EH (cell line): ENCODE measurements around the gene GMEB1.
"Not testable (repeated sequence)": the region's sequence is repeated elsewhere in the genome, so short reads cannot be mapped to it uniquely, and the experiment has no call there.

Source experiments
- DNase-seq: peaks from one replicate; pipeline ENCODE4 v3.0.0-alpha.2; 2015; ENCODE audit warnings: low read depth

The GMEB1 gene

GRCh38 chr1:28671254-28671780 lies 2.7 kb downstream of the GMEB1 start:
- no peak for DNase-seq

- DNase-seq: not testable (repeated sequence)
These were observed 4.4 kb downstream of the GMEB1 start for GRCh38 chr1:28672971-28673370.

DNA sequence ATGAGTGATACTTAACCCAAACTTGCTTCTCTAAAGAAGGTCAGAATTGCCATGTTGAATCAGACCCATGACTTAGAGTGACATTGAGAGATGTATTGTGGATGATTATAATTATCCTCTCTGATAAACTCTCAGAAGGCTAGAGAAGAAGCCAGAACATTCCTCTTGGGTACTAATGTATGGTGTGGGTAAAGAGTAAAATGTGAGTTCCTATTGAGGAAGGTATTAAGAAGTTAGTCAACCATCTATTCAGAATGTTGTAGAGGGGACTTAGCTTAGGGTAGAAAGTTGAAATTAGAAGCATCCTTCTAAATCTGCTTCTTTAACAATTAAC lies 7.3 kb downstream of the GMEB1 start:
- DNase-seq: no peak

DNA sequence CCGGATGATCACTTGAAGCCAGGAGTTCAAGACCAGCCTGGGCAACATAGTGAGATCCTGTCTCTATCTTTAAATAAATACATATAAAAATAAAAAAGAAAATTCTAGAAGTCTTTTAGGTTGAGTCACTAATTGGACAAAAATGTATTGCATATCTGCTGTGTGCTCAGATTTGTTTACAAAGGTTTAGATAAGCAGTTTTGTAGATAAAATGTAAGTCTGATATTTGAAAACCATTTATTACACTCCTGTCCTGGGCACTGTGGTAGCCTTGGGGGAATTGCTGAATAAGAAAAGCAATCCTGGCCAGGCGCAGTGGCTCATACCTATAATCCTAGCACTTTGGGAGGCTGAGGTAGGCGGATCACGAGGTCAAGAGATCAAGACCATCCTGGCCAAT lies 11.6 kb downstream of the GMEB1 start:
- no peak for DNase-seq

DNA sequence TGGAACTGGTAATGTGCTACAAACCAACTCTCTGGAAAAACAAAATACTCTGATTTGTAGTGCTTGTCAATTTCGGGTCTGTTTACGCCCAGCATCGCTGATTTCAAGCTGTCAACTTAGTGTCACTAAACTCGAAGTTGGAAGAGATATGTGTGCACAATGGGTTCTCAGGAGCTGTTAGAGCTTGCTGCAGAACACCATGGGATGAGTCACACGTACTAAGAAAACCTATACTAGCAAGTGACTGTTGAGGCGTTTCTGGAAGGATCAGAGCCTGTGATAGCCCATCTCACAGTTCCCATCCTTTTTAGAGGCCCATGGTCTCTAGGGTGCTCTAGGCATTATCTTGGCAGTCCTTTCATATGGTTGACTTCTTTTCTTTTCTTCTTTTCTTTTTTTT lies 14.3 kb downstream of the GMEB1 start:
- no peak for DNase-seq

- DNase-seq: no peak
These were observed 16.4 kb downstream of the GMEB1 start for GRCh38 chr1:28684937-28685336.

GRCh38 chr1:28691627-28692026 lies 23.0 kb downstream of the GMEB1 start:
- not testable (repeated sequence) for DNase-seq

- DNase-seq: no peak
These were observed 35.0 kb downstream of the GMEB1 start for GRCh38 chr1:28703629-28704028.

DNA sequence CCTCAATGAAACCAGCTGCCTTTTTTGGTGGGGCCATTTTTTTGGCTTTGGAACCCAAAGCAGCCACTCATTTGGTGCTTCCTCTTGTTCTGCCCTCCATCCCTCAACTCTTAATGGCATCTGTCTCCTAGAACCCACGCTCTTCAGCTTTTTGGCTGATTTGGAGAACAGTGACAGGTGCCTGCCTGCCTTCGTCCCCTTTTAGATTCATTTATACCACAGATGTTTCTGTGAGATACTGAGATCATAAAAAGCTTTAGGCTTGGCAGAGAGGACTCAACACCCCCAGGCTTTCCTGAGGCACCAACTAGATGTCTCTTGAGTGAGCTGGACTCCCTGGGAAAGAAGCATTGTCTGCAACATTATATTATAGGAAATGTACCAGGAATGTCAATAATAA lies 47.8 kb downstream of the GMEB1 start:
- DNase-seq: no peak

- DNase-seq: no peak
These were observed 49.6 kb downstream of the GMEB1 start for GRCh38 chr1:28718166-28718565.

DNA sequence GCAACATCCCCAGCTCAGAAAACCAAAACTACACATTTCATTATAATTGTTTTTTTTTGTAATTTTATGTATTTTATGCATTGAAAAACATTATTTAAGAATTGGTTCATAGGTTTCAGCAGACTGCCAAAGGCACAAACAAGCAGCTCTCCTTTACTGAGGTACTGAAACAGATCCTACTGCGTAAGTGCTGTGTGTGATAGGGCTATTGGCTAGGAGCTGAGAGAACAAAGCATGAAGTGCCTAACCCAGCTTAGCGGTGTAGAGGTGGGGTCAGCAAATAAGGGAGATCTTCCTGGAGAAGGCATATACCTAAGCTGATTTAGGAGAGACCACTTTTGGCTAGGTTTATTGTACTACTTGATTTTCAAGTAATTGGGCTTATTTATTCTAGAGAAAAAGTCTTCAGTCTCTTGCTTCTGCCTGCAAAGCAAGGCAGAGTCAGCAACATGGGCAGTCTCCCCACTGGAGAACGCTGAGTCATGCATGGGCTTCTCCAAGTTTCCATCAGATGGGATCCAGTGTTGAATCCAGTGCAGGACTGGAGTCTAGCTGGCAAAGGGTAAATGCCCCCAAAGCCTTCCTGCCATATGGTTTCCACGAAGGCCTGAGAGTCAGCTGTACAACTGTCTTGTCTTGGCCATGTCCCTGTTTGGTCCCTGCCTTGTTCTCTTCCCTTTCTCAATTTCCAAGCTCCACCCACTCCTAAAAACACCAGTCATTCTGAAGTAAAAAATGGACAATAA lies 50.2 kb downstream of the GMEB1 start:
- peak; percentile 59 for DNase-seq

GRCh38 chr1:28719332-28719619 lies 50.7 kb downstream of the GMEB1 start:
- no peak for DNase-seq

GRCh38 chr1:28720376-28720775 lies 51.8 kb downstream of the GMEB1 start:
- DNase-seq: no peak

- not testable (repeated sequence) for DNase-seq
These were observed 53.3 kb downstream of the GMEB1 start for GRCh38 chr1:28721927-28722326.

DNA sequence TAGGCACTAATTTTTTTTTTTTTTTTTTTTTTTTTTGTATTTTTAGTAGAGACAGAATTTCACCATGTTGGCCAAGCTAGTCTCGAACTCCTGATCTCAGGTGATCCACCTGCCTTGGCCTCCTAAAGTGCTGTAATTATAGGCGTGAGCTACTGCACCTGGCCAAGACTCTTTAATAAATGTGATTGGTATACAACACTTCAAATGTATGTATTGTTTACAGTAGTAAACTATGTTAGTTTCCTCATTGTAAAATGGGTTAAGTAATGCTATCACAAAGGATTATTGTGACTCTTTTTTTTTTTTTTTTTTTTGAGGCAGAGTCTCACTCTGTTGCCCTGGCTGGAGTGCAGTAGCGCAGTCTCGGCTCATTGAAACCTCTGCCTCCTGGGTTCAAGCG lies 56.8 kb downstream of the GMEB1 start:
- DNase-seq: not testable (repeated sequence)

DNA sequence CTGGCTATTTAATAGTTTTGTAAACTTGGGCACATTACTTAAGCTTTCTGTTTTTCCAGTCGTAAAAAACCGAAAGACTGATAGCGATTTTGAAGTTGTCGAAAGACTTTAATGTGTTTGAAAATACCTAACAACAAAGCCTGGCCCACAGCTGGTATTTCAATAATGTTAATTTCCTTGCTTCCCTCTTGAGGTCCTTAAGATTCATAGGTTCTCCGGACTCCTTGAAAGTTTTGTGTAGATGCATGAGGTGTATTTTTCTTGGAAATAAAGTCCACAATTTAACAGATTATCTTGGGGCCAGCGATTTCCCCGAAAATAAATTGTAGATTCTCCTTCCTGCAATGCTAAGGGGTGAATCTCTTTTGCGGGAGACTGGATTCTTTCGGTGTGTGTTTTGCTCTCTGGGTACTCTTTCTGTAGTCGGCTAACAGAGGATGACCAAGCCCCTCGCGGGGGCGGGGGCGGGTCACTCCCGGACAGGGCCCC lies 67.4 kb downstream of the GMEB1 start:
- no peak for DNase-seq

GRCh38 chr1:28736450-28737306 lies 68.1 kb downstream of the GMEB1 start, which contains the start of gene YTHDF2:
Gene YTHDF2, plus strand, starts transcription at chr1:28736940. Its CDS starts 181 bp downstream, at chr1:28737121.
- DNase-seq: peak; percentile 96

- peak; percentile 62 for DNase-seq
These were observed 68.9 kb downstream of the GMEB1 start for GRCh38 chr1:28737307-28738132.

DNA sequence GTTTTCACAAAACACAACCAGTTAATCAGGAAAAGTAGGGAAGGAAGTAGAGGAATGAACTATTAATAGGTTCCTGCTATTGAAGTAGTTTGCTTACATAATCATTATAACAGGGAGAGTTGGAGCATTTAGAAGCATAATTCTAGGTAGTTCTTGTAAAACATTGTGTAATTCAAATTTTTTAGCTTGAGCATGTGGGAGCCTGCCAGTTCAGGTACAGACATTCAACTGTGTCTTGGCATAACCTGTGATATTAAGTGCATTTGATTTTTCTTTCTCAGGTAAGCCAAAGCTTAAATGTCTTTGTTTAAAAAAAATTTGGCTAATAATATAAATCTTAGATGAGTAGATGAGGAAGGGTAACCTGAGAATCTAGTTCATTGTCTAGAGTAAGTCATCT lies 71.5 kb downstream of the GMEB1 start:
- DNase-seq: no peak

DNA sequence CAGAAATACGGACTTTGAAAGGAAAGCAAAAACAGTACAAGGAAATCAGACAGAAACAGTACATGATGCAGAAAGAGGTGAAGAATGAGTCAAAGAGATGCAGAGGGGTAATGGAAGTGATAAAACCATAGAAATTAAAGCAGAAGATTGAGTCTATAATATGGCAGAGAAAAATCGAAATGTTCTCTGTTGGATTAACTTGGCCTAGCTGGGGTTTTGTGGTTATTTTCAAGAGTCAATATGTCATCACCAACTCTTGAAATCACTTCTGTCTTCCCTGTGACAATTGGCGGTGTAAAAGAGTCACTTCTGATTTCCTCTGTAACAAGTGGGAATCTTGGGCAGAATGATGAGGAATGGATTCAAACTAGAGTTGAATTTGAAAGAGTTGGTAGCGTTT lies 75.6 kb downstream of the GMEB1 start:
- no peak for DNase-seq

GRCh38 chr1:28745653-28746173 lies 77.1 kb downstream of the GMEB1 start:
- no peak for DNase-seq

DNA sequence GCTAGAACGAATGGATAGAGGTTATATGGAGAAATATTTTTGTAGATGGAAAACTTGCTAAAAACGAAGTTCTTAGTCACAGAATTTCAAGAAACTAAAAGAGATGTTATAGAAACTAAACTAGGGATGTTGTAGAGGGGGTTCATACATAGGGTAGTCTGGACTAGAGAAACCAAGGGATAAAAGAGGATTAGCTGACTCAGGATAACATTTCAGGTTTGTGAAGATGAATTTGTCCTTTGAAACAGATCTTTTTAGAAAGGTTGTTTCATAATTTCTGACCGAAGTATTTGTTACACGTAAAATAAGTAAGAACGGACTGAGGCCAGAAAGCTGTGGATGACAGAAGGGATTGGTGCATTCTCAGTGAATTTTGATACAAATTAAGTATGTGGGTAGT lies 81.7 kb downstream of the GMEB1 start:
- DNase-seq: no peak
